Cardiac ventricle fibroblast (primary cell): ENCODE measurements around the gene SNCAIP. TPM values are rescaled to one million over a fixed set of nuclear protein-coding genes. Genes with fewer than 3 reads are reported as not detected.

Source experiments
- total RNA-seq: library from RNA; depleted of rRNA; stranded (reverse); fragments of >200 nt; gene quantifications from 2 replicates; pipeline ENCODE4 v1.2.3, GENCODE V29; 2015

SNCAIP gene
- total RNA-seq = 0.19 and 0.78 TPM in 2 replicates

GRCh38 chr5:122311961-122312590 is at the start of gene SNCAIP:
TSS of gene SNCAIP (plus strand) at chr5:122312237. CDS start at chr5:122391135, 78,898 bp downstream.

Other genes starting within 250 kb of the SNCAIP start
- 147 and 151 TPM in 2 replicates for gene LOX, start 234.0 kb upstream of the SNCAIP start, total RNA-seq
- gene ZNF474, start 182.7 kb upstream of the SNCAIP start, total RNA-seq = 0.05 TPM in 1 of 2 replicates, not detected in the other